ENCODE results near the gene BAIAP2L2.

- TF ChIP-seq CTCF (conservative IDR thresholded peaks at IDR 0.05 in 1 of 2, IDR thresholded peaks at IDR 0.05 in 1 of 2; ENCODE audit: extremely low read depth in 1 of 2, insufficient read depth in 1 of 2, low read depth in 1 of 2, low read length in 2 of 2), result no peak
- TF ChIP-seq EZH2 (IDR thresholded peaks at IDR 0.05; ENCODE audit: borderline replicate concordance, low read length), result no peak
These were observed 68.0 kb downstream of the BAIAP2L2 start for GRCh38 chr22:38042488-38042790.
